Ectodermal cell (in vitro differentiated cells): ENCODE data around the gene DGUOK.

Experiments
- H3K27ac ChIP-seq: 2 replicates; pipeline ENCODE4 v1.7.0; 2013; ENCODE audit warnings: mild to moderate bottlenecking, low read depth, low read length; ENCODE audit not compliant: insufficient read depth, poor library complexity, severe bottlenecking
- H3K27me3 ChIP-seq: 2 replicates; pipeline ENCODE4 v1.7.0; 2013; ENCODE audit warnings: mild to moderate bottlenecking, low read length; ENCODE audit not compliant: insufficient read depth, control insufficient read depth, poor library complexity, severe bottlenecking
- H3K36me3 ChIP-seq: one replicate; pipeline ENCODE4 v1.7.0; 2013; ENCODE audit warnings: low read length; ENCODE audit not compliant: control insufficient read depth, insufficient read depth
- H3K4me1 ChIP-seq: one replicate; pipeline ENCODE4 v1.7.0; 2013; ENCODE audit warnings: low read length; ENCODE audit not compliant: control insufficient read depth, insufficient read depth
- H3K4me3 ChIP-seq: 2 replicates; pipeline ENCODE4 v1.7.0; 2013; ENCODE audit warnings: low read depth, low read length, control low read depth; ENCODE audit not compliant: insufficient read depth
- H3K9me3 ChIP-seq: 2 replicates; pipeline ENCODE4 v1.7.0; 2013; ENCODE audit warnings: mild to moderate bottlenecking, low read length, moderate library complexity; ENCODE audit not compliant: control insufficient read depth
- WGBS, 2 experiments: methylation state at CpG; one replicate each; pipeline ENCODE4 v1.1.7; 2013; ENCODE audit warnings: missing lambda C conversion rate in 2 of 2; 5-methylcytosine and 5-hydroxymethylcytosine counted together

Gene DGUOK

DNA sequence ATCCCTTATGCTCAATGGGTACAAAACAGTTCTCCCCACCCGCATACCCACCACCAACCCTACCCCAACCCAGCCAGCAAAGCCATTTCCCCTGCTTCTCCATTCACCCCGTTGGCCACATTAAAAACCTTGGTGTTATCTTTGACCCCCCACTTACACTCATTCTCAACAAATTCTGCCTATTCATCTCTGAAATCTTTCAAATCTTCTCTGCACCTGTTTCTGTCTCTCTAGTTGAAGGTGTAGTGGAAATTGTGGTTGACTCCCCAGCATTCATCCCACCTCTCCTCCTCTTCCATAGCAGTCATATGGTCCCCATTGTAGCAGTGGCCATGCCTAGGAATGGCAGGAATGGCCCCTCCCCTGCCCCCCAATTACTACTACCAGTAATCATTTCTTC, 37.5 kb downstream of the DGUOK start:
- Histone ChIP-seq H3K36me3 (peaks cover 3% of the 10 kb centered on the region), H3K4me3 (no peak overlapping the region), H3K9me3 (no peaks in the 10 kb centered on the region), H3K27ac (no peak overlapping the region), H3K4me1 (no peaks in the 10 kb centered on the region), H3K27me3 (no peaks in the 10 kb centered on the region)
- WGBS, 2 experiments, result 83 to 87% methylated on average over 2 of the region's 2 CpGs

DNA sequence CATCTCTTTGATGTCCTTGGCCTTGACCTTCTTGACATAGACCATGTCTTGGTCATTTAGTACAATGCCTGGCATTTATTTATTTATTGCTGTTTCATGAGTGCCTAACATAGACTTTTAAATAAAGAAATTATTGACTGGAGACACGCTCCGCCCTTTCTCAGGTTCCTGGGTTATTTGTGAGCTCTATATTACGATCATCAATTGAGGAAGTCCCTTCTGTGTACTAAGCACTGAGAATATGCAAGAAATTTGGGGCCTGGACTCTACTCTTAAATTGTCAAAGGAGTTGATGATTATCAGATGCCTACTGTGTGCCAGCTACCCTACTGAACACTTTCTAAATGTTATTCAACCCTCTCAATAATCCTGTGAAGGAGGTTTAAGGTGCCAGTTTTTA, 38.4 kb downstream of the DGUOK start:
- Histone ChIP-seq H3K36me3 (no peaks in the 10 kb centered on the region), H3K27ac (no peak overlapping the region), H3K4me3 (no peak overlapping the region), H3K4me1 (no peaks in the 10 kb centered on the region), H3K27me3 (no peaks in the 10 kb centered on the region), H3K9me3 (no peaks in the 10 kb centered on the region)
- 92 to 97% methylated on average over 3 of the region's 3 CpGs for WGBS, 2 experiments

- Histone ChIP-seq H3K36me3 (no peaks in the 10 kb centered on the region), H3K27ac (no peak overlapping the region), H3K4me3 (no peak overlapping the region), H3K4me1 (no peaks in the 10 kb centered on the region), H3K9me3 (no peaks in the 10 kb centered on the region), H3K27me3 (no peaks in the 10 kb centered on the region)
- WGBS, 2 experiments, result 85 to 88% methylated on average over 8 of the region's 8 CpGs
Observed at GRCh38 chr2:73968357-73968937, 41.8 kb downstream of the DGUOK start.

- WGBS, 2 experiments, result 88 to 92% methylated on average over 4 of the region's 4 CpGs
Observed at GRCh38 chr2:73969356-73969755, 42.7 kb downstream of the DGUOK start.

GRCh38 chr2:73970141-73970803, 43.6 kb downstream of the DGUOK start:
- WGBS, 2 experiments, result 92% methylated on average over 6 of the region's 6 CpGs
- Histone ChIP-seq H3K4me1 (no peaks in the 10 kb centered on the region), H3K36me3 (no peaks in the 10 kb centered on the region), H3K27ac (no peak overlapping the region), H3K4me3 (no peak overlapping the region), H3K27me3 (no peaks in the 10 kb centered on the region), H3K9me3 (no peaks in the 10 kb centered on the region)

More at GRCh38 chr2:73969356-73969755, 42.7 kb downstream of the DGUOK start:
- no peaks in the 10 kb centered on the region for H3K4me1 ChIP-seq
- no peaks in the 10 kb centered on the region for H3K36me3 ChIP-seq
- no peaks in the 10 kb centered on the region for H3K27me3 ChIP-seq
- H3K9me3 ChIP-seq, result no peaks in the 10 kb centered on the region
- no peak overlapping the region for H3K27ac ChIP-seq
- H3K4me3 ChIP-seq, result no peak overlapping the region

DNA sequence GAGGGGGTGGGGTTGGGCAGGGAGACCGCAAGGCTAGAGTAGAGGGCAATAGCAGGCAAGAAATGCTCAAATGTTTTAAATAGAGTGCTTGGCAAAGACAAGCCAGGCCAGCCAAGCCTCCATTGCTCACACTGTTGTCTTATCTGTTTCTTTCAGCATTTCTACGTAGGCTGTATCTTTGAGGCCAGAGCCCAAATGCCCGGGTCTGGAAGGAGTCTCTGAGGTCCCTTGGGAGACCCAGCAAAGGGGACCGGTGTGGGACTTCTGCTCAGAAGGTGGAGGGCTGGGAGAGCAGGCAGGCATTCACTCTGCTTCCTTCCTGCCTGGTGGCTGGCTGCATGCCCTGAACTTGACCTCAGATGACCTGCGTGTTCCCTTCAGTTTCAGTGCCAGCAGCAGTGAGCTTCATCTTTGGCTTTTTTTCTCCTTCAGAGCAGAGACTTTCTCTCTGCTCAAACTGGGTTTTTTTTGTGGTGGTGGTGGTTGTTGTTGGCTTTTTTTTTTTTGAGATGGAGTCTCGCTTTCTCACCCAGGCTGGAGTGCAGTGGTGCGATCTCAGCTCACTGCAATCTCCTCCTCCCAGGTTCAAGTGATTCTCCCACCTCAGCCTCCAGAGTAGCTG, 44.3 kb downstream of the DGUOK start:
- Histone ChIP-seq H3K4me3 (no peak overlapping the region), H3K27ac (no peak overlapping the region), H3K9me3 (no peaks in the 10 kb centered on the region), H3K36me3 (no peaks in the 10 kb centered on the region), H3K27me3 (no peaks in the 10 kb centered on the region), H3K4me1 (no peaks in the 10 kb centered on the region)
- 72 to 74% methylated on average over 7 of the region's 7 CpGs for WGBS, 2 experiments

- Histone ChIP-seq H3K9me3 (no peaks in the 10 kb centered on the region), H3K4me1 (no peaks in the 10 kb centered on the region), H3K4me3 (no peak overlapping the region), H3K27ac (no peak overlapping the region), H3K36me3 (no peaks in the 10 kb centered on the region), H3K27me3 (no peaks in the 10 kb centered on the region)
- 81 to 85% methylated on average over 3 of the region's 3 CpGs for WGBS, 2 experiments
Observed at GRCh38 chr2:73971722-73972121, 45.0 kb downstream of the DGUOK start.

- WGBS, 2 experiments, result 81 to 85% methylated on average over 3 of the region's 3 CpGs
- Histone ChIP-seq H3K4me1 (no peaks in the 10 kb centered on the region), H3K4me3 (no peak overlapping the region), H3K36me3 (no peaks in the 10 kb centered on the region), H3K27me3 (peaks cover 2% of the 10 kb centered on the region), H3K9me3 (no peaks in the 10 kb centered on the region), H3K27ac (no peak overlapping the region)
Observed at GRCh38 chr2:73972846-73973245, 46.2 kb downstream of the DGUOK start.

DNA sequence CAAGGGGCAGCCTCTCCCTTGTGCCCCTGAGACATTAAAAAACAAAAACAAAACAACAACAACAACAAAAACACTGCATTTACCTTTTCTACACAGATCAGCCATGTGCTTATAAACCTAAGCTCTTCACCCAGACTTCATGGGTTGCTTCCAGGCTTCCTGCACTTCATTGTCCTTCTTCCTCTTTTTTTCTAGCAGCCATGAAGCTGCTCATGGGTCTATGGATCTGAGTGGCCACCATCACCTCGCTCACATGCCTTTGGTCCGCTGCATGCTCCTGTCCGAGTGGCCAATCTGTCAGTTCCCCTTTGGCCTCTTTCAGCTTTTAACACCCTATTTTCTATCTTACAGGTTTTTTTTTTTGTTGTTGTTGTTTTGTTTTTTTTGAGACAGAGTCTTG, 49.1 kb downstream of the DGUOK start:
- no peak overlapping the region for H3K4me3 ChIP-seq
- peaks cover 31% of the 10 kb centered on the region for H3K27me3 ChIP-seq
- H3K4me1 ChIP-seq, result no peaks in the 10 kb centered on the region
- no peaks in the 10 kb centered on the region for H3K9me3 ChIP-seq
- WGBS, 2 experiments, result 95 to 96% methylated on average over 3 of the region's 3 CpGs
- H3K36me3 ChIP-seq, result no peaks in the 10 kb centered on the region
- H3K27ac ChIP-seq, result no peak overlapping the region

DNA sequence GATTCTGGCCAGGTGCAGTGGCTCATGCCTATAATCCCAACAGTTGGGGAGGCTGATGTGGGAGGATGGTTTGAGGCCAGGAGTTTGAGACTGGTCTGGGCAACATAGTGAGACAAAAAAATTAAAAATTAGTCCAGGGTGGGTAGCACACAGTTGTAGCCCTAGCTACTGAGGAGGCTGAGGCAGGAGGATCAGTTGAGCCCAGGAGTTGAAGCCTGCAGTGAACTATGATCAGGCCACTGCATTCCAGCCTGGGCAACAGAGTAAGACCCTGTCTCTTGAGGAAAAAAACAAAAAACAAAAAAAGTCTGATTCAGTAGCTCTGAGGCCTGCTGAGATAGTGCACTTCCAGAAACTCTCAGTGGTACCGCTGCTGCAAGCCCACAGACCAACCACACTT, 50.1 kb downstream of the DGUOK start:
- Histone ChIP-seq H3K27me3 (peaks cover 42% of the 10 kb centered on the region), H3K4me1 (peaks cover 6% of the 10 kb centered on the region), H3K4me3 (no peak overlapping the region), H3K27ac (no peak overlapping the region), H3K9me3 (no peaks in the 10 kb centered on the region), H3K36me3 (no peaks in the 10 kb centered on the region)
- WGBS, 2 experiments, result 88 to 97% methylated on average over 1 of the region's 1 CpG
